8988T (cell line): ENCODE data around the gene AIG1.
"Not testable (repeated sequence)": the region's sequence is repeated elsewhere in the genome, so short reads cannot be mapped to it uniquely, and the experiment has no call there.

ENCODE experiments used
- DNase-seq: peaks from one replicate; pipeline ENCODE4 v3.0.0; 2011

Gene AIG1

GRCh38 chr6:143060806-143061596 lies at the start of gene AIG1:
Gene AIG1 (plus strand): TSS chr6:143060889. CDS start chr6:143060926, 37 bp downstream.
- no peak for DNase-seq

- no peak for DNase-seq
Observed at GRCh38 chr6:143014764-143015163, 45.9 kb upstream of the AIG1 start.

DNA sequence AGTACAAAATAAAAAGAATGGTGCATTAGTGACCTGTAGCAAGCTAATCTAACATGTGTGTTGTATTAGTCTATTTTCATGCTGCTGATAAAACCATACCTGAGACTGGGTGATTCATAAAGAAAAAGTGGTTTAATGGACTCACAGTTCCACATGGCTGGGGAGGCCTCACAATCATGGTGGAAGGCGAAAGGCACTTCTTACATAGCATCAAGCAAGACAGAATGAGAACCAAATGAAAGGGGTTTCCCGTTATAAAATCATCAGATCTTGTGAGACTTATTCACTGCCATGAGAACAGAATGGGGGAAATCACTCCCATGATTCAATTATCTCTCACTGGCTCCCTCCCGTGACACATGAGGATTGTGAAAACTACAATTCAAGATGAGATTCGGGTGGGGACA lies 45.4 kb upstream of the AIG1 start:
- no peak for DNase-seq

- no peak for DNase-seq
Observed at GRCh38 chr6:143018955-143019354, 41.7 kb upstream of the AIG1 start.

- DNase-seq: not testable (repeated sequence)
Observed at GRCh38 chr6:143020862-143021261, 39.8 kb upstream of the AIG1 start.

DNA sequence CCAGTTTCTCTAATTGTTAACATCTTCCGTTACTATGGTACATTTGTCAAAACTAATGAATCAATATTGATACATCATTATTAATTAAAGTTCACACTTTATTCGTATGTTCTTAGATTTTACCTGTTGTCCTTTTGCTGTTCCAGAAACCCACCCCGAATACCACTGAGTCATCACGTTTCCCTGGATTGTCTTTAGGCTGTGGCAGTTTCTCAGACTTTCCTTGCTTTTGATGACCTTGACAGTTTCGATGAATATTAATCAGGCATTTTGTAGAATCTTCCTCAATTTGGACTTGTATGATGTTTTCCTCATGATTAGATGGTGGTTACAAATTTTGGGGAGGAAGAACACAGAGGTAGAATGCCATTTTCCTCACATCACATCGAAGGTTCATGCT lies 39.1 kb upstream of the AIG1 start:
- DNase-seq: no peak

- no peak for DNase-seq
Observed at GRCh38 chr6:143022587-143022986, 38.1 kb upstream of the AIG1 start.

DNA sequence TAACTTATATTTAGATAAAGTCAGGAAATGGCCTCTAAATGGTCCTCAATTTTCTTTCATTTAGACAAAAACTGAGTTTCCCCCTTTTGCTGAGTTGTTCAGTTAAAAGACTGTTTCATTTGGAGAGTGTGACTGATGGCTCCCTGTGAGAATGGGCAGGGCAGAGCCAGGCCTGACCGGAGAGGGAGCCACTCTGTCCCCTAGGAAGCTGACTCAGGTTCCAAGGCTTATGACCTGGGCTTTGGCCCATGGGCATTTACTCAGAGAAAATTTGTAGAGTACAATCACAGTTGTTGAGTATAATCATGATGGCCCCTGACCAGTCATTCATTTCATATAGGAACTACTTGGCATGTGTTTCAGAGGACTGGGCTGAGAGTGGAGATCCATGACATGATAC lies 37.0 kb upstream of the AIG1 start:
- DNase-seq: no peak

DNA sequence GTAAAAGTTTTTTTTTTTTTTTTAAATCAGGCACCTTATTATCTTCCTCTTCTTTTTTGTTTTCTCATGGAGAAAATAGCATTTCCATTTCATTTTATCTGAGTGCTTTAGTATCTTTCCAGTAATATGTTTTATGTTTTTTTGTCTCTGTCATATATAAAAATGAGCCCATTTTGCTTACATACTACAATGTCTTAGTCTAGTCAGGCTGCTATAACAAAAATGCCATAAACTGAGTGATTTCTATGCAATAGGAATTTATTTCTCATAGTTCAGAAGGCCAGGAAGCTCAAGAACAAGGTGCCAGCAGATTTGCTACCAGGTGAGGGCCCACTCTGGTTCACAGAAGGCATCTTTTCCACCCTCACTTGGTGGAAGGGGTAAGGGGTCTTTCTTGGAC lies 35.7 kb upstream of the AIG1 start:
- DNase-seq: no peak

- no peak for DNase-seq
Observed at GRCh38 chr6:143026696-143027449, 33.8 kb upstream of the AIG1 start.

DNA sequence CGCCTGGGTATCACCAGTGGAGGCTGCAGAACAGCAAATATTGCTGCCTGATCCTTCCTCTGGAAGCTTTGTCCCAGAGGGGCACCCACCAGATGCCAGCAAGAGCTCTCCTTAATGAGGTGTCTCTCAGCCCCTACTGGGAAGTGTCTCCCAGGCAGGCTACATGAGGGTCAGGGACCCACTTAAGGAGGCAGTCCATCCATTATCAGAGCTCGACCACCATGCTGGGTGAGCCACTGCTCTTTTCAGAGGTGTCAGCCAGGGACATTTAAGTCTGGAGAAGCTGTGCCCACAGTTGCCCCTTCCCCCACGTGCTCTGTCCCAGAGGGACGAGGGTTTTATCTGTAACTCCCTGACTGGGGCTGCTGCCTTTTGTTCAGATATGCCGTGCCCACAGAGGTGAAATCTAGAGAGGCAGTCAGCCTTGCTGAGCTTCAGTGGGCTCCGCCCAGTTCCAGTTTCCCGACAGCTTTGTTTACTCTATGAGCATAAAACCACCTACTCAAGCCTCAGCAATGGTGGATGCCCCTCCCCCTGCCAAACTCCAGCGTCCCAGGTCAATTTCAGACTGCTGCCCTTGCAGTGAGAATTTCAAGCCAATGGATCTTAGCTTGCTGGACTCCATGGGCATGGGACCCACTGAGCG lies 25.9 kb upstream of the AIG1 start:
- no peak for DNase-seq

- DNase-seq: no peak
Observed at GRCh38 chr6:143037470-143037869, 23.2 kb upstream of the AIG1 start.

- DNase-seq: no peak
Observed at GRCh38 chr6:143038833-143039232, 21.9 kb upstream of the AIG1 start.

GRCh38 chr6:143039548-143039947 lies 21.1 kb upstream of the AIG1 start:
- DNase-seq: no peak

- DNase-seq: no peak
Observed at GRCh38 chr6:143040018-143040417, 20.7 kb upstream of the AIG1 start.

- DNase-seq: not testable (repeated sequence)
Observed at GRCh38 chr6:143044345-143044744, 16.3 kb upstream of the AIG1 start.

- DNase-seq: no peak
Observed at GRCh38 chr6:143049611-143050010, 11.1 kb upstream of the AIG1 start.

DNA sequence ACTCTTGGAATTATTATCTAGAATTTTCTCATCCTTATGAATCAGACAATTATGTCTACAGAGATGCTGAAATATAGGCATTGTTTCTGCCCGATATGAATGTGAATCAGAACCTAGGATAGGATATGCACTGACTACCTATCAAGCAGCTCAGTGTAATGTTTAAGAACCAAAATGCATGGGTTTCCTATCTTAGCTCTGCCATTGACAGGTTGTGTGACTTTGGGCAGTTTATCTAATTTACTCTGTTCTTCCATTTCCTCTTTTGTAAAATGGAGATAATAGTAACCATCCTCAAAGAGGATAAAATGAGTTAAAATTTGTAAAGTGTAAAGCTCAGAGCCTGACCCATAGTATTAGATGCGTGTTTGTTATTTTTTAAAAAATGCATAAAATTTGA lies 10.2 kb upstream of the AIG1 start:
- no peak for DNase-seq

DNA sequence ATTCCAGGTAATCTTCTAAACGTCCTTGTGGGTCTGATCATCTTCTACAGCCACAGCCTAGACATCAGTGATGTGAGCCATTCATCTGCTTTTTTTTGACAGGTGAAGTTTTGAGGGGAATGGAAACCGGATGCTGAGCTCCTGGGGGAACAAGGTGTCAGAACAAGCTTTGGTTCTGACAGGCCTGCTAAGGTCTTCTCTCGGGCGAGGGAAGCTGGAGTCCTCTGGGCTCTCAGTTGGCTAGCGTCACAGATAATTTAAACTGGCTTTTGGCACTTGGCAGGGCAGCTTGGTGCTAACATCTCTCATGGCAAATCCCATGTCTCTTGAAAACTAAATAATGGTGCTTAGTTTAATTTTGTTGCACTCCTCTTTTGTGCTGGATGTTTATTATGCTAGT lies 8.4 kb upstream of the AIG1 start:
- no peak for DNase-seq

DNA sequence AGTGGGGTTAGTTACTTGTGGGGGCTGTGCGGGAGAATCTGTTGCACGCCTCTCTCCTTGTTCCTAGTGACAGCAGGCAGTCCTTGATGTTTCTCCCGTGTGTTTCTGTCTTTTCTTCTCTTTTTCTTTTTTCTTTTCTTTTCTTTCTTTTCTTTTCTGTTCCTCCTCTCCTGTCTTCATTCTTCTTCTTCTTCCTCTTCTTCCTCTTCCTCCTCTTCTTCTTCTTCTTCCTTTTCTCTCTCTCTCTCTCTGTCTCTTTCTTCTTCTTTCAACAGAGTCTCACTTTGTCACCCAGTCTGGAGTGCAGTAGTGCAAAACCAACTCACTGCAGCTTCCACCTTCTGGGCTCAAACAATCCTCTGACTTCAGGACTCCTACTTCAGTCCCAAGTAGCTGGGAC lies 6.8 kb upstream of the AIG1 start:
- no peak for DNase-seq

DNA sequence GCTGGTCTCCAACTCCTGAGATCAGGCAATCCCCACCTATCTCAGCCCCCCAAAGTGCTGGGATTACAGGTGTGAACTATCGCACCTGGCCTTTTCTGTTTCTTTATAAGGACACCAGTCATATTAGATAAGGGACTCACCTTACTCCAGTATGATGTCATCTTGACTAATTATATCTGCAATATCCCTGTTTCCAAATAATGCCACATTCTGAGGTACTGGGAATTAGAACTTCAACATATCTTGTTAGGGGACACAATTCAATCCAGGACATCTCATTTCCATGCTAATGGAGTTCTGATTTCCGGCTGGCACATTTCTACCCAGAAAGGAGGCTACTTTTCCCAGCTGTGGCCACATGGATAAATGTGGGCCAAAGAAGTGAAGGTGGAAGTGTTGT lies 6.4 kb upstream of the AIG1 start:
- no peak for DNase-seq

DNA sequence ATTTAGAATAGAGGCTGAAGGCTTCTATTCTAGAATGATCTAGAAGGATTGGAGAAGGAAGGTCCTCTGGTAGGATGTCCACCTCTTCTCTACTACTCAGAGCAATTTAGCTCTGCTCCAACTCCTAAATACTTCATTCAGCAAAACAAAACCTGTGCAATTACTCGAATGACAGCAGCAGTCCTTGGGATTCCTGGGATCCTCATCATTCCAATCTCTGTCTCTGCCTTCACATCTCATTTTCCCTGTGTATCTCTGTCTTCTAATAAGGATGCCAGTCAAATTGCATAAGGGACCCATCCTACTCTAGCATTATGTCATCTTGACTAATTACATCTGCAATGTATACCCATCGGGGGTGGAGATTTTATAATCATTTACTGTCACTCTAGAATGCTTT lies 5.5 kb upstream of the AIG1 start:
- DNase-seq: no peak

- DNase-seq: no peak
Observed at GRCh38 chr6:143055891-143056290, 4.8 kb upstream of the AIG1 start.

DNA sequence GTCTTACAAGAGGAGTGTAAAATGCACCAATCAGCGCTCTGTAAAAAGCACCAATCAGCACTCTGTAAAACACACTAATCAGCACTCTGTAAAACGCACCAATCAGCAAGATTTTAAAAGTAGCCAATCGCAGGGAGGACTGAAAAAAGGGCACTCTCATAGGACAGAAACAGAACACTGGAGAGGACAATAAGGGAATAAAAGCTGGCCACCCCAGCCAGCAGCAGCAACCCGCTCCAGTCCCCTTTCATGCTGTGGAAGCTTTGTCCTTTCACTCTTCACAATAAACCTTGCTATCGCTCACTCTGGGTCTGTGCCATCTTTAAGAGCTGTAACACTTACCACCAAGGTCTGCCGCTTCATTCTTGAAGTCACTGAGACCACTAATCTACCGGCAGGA lies 1.7 kb upstream of the AIG1 start:
- no peak for DNase-seq
